ENCODE data around the gene GAS7. TPM values are rescaled to one million over a fixed set of nuclear protein-coding genes. Genes with fewer than 3 reads are reported as not detected.

The GAS7 gene
- total and polyA plus RNA-seq, 2 donors (not counting 1 experiment from before 2014, with no cell fraction given), result 3.4 to 13.6 TPM

DNA sequence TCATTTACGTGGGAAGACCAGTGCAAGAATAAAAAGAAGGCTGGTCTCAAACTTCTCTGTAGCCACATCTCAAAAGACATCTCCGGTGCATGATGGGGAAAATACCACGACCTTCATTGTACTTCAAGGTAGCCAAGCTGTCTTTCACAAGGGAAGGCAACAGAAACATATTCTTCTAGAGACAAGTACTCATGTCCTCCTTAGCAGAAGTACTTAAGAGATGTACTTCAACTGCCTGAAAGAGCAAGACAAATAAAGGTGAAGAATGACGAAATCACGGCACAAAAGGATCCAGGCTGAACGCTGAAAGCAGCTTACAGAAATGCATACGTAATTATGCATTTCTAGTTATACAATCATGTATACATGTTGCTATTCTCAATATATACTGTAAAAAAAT is 169.3 kb downstream of the GAS7 start:
- Histone ChIP-seq H3K9me3 (ENCODE audit: control extremely low read depth in 1 of 3, control insufficient read depth in 2 of 3, insufficient read depth in 1 of 3, low read length in 2 of 3) (no peaks in the 10 kb centered on the region), H2AFZ (ENCODE audit: insufficient read depth, low read depth, low read length, poor library complexity, severe bottlenecking) (no peak overlapping the region), H3K36me3 (replicated peaks in 1 of 2; ENCODE audit: control extremely low read depth in 1 of 2, control insufficient read depth in 1 of 2, extremely low read depth in 1 of 2, insufficient read depth in 2 of 2, low read length in 1 of 2) (no peaks in the 10 kb centered on the region), H3K27ac (ENCODE audit: low read length in 2 of 2) (no peak overlapping the region), H4K20me1 (ENCODE audit: control insufficient read depth, insufficient read depth, low read length, poor library complexity, severe bottlenecking) (no peaks in the 10 kb centered on the region), H3K27me3 (replicated peaks in 1 of 4; ENCODE audit: control extremely low read depth in 1 of 4, control insufficient read depth in 3 of 4, insufficient read depth in 4 of 4, low read length in 3 of 4) (no peaks in the 10 kb centered on the region), H3K4me1 (ENCODE audit: control insufficient read depth in 2 of 2, insufficient read depth in 2 of 2, low read length in 2 of 2) (peaks cover 14 to 21% of the 10 kb centered on the region in 2 donors), H3K9ac (ENCODE audit: low read length) (no peak overlapping the region), H3K4me3 (ENCODE audit: control extremely low read depth in 1 of 5, extremely low read depth in 1 of 5, insufficient read depth in 1 of 5, low read depth in 2 of 5, low read length in 4 of 5) (no peak overlapping the region), H3K79me2 (ENCODE audit: control insufficient read depth, insufficient read depth, low read length) (peaks cover 9% of the 10 kb centered on the region), H3K4me2 (replicated peaks; ENCODE audit: low read depth, low read length, poor library complexity, severe bottlenecking) (no peak overlapping the region)
- 93% methylated on average over 2 of the region's 7 CpGs for WGBS (ENCODE audit: insufficient coverage)
- no peak for ATAC-seq (ENCODE audit: low read depth)
- DNase-seq, result no peak
- intact Hi-C loops (cut with micrococcal nuclease), result no loop called here
- H3K4me1 Mint-ChIP-seq, result peaks cover 21% of the 10 kb centered on the region
- TF ChIP-seq, protein P1, sequence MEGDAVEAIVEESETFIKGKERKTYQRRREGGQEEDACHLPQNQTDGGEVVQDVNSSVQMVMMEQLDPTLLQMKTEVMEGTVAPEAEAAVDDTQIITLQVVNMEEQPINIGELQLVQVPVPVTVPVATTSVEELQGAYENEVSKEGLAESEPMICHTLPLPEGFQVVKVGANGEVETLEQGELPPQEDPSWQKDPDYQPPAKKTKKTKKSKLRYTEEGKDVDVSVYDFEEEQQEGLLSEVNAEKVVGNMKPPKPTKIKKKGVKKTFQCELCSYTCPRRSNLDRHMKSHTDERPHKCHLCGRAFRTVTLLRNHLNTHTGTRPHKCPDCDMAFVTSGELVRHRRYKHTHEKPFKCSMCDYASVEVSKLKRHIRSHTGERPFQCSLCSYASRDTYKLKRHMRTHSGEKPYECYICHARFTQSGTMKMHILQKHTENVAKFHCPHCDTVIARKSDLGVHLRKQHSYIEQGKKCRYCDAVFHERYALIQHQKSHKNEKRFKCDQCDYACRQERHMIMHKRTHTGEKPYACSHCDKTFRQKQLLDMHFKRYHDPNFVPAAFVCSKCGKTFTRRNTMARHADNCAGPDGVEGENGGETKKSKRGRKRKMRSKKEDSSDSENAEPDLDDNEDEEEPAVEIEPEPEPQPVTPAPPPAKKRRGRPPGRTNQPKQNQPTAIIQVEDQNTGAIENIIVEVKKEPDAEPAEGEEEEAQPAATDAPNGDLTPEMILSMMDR (IDR thresholded peaks at IDR 0.05), result no peak
- TF ChIP-seq EZH2 (IDR thresholded peaks at IDR 0.05; ENCODE audit: borderline replicate concordance, insufficient read depth, low read depth, low read length, poor library complexity, severe bottlenecking), result no peak
- ChIA-PET CTCF (no interaction called here), POLR2A (no interaction called here)
- H3K27ac Mint-ChIP-seq, result no peak overlapping the region
- H3K9me3 Mint-ChIP-seq (ENCODE audit: insufficient read depth), result no peaks in the 10 kb centered on the region
- H3K27me3 Mint-ChIP-seq, result no peaks in the 10 kb centered on the region
- H3K4me3 Mint-ChIP-seq, result no peak overlapping the region

DNA sequence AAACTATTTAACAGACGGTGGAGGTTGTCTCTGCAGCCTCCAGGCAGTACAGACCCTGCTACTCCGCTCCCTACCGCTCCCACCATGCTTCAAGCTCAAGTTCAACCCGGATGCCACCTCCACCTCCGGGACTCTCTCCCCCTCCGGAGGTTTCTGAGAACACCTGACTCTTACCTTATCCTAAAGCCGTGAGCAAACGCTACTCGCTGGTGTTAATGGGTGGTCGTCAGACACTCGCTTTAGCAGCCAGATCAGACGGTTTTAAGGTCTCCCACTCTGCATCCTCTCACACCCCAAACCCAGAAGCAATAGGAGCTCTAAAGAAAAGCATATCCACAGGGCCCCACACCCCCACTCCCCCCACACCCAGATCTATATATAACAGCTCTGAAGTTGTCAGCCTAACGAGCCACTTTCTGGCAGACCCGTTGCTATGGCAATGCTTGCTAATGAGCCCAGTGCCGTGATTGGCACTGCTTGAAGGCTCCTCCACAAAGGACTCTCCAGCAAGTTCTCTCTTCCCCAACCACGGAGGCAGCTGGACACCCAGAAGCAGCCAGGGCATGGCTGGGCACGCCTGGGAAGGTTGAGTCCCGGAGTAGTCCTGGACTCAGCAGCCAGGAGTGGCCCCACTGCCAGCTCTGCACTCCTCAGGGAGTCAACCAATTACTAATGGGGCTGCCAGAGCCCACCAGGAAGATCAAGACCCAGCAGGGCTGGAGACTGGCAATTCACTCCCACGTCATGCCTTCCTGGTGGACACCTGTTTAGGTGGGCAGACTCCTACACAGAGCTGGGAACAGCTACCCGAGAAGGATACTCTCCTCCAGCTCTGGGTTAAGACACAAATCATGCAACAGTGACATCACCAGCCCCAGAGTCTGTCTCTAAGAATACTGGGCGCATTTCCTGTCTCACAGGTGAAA is 172.2 kb downstream of the GAS7 start:
- no peaks in the 10 kb centered on the region for H3K4me1 Mint-ChIP-seq
- no peak overlapping the region for H3K27ac ChIP-seq (ENCODE audit: low read length in 2 of 2)

More for the DNA sequence above, 172.2 kb downstream of the GAS7 start:
- intact Hi-C loops (cut with micrococcal nuclease), result no loop called here
- H3K4me3 ChIP-seq (ENCODE audit: control extremely low read depth in 1 of 5, extremely low read depth in 1 of 5, insufficient read depth in 1 of 5, low read depth in 2 of 5, low read length in 4 of 5), result no peak overlapping the region
- 84% methylated on average over 19 of the region's 21 CpGs for WGBS (ENCODE audit: insufficient coverage)
- no peaks in the 10 kb centered on the region for H3K4me1 ChIP-seq (ENCODE audit: control insufficient read depth in 2 of 2, insufficient read depth in 2 of 2, low read length in 2 of 2)
- no peak overlapping the region for H3K4me2 ChIP-seq (replicated peaks; ENCODE audit: low read depth, low read length, poor library complexity, severe bottlenecking)
- DNase-seq (no peak), ATAC-seq (ENCODE audit: low read depth) (no peak)
- ChIA-PET POLR2A (no interaction called here), CTCF (no interaction called here)
- no peak overlapping the region for H3K9ac ChIP-seq (ENCODE audit: low read length)
- peaks cover 9% of the 10 kb centered on the region for H3K79me2 ChIP-seq (ENCODE audit: control insufficient read depth, insufficient read depth, low read length)
- H3K27me3 ChIP-seq (replicated peaks in 1 of 4; ENCODE audit: control extremely low read depth in 1 of 4, control insufficient read depth in 3 of 4, insufficient read depth in 4 of 4, low read length in 3 of 4), result no peaks in the 10 kb centered on the region
- H2AFZ ChIP-seq (ENCODE audit: insufficient read depth, low read depth, low read length, poor library complexity, severe bottlenecking), result no peak overlapping the region
- no peaks in the 10 kb centered on the region for H4K20me1 ChIP-seq (ENCODE audit: control insufficient read depth, insufficient read depth, low read length, poor library complexity, severe bottlenecking)
- no peak overlapping the region for H3K4me3 Mint-ChIP-seq
- no peaks in the 10 kb centered on the region for H3K9me3 ChIP-seq (ENCODE audit: control extremely low read depth in 1 of 3, control insufficient read depth in 2 of 3, insufficient read depth in 1 of 3, low read length in 2 of 3)
- H3K9me3 Mint-ChIP-seq (ENCODE audit: insufficient read depth), result no peaks in the 10 kb centered on the region
- no peaks in the 10 kb centered on the region for H3K36me3 ChIP-seq (replicated peaks in 1 of 2; ENCODE audit: control extremely low read depth in 1 of 2, control insufficient read depth in 1 of 2, extremely low read depth in 1 of 2, insufficient read depth in 2 of 2, low read length in 1 of 2)
- H3K27ac Mint-ChIP-seq, result no peak overlapping the region
- no peaks in the 10 kb centered on the region for H3K27me3 Mint-ChIP-seq
- no peak for TF ChIP-seq EZH2 (IDR thresholded peaks at IDR 0.05; ENCODE audit: borderline replicate concordance, insufficient read depth, low read depth, low read length, poor library complexity, severe bottlenecking)
- TF ChIP-seq, protein P1 (IDR thresholded peaks at IDR 0.05), result no peak

Measured in B cell (primary cell).